ENCODE results near the gene JPH3. TPM values are rescaled to one million over a fixed set of nuclear protein-coding genes. Genes with fewer than 3 reads are reported as not detected.

JPH3 gene
- total RNA-seq, 4 donors from 2014 or later = not detected

GRCh38 chr16:87585442-87586200 is 16.7 kb upstream of the JPH3 start:
- no peak for ATAC-seq
- intact Hi-C loops (cut with DNase I; ENCODE audit: low total_unique reads) = no loop called here

GRCh38 chr16:87586201-87586782 is 16.0 kb upstream of the JPH3 start:
- intact Hi-C loops (cut with DNase I; ENCODE audit: low total_unique reads) (no loop called here), in situ Hi-C loops (cut with MboI; ENCODE audit: low sequenced_read_pairs in 4 of 4) (loop anchor here in 1 of 4 donors (10.0 kb wide), 1 partner anchor 189 kb away; no protein-coding TSS in a partner anchor)
- no peak overlapping the region for H3K4me3 ChIP-seq
- TF ChIP-seq POLR2A (IDR thresholded peaks at IDR 0.05) (no peak), CTCF (IDR thresholded peaks at IDR 0.05 in 4 of 5, conservative IDR thresholded peaks at IDR 0.05 in 1 of 5) (no peak)
- H3K36me3 ChIP-seq = no peaks in the 10 kb centered on the region
- H3K27me3 ChIP-seq = peaks cover 0 to 31% (median 10%) of the 10 kb centered on the region in 3 donors
- ATAC-seq (no peak), DNase-seq (no peak)
- H3K9me3 ChIP-seq = no peaks in the 10 kb centered on the region
- no peak overlapping the region for H3K27ac ChIP-seq
- peaks cover 8 to 18% of the 10 kb centered on the region in 2 donors for H3K4me1 ChIP-seq

More at GRCh38 chr16:87585442-87586200, 16.7 kb upstream of the JPH3 start:
- no peak for TF ChIP-seq CTCF (IDR thresholded peaks at IDR 0.05 in 4 of 5, conservative IDR thresholded peaks at IDR 0.05 in 1 of 5)
- TF ChIP-seq POLR2A (IDR thresholded peaks at IDR 0.05) = no peak
- in situ Hi-C loops (cut with MboI; ENCODE audit: low sequenced_read_pairs in 4 of 4) = loop anchor here in 1 of 4 donors (10.0 kb wide), 1 partner anchor 189 kb away; no protein-coding TSS in a partner anchor
- Histone ChIP-seq H3K4me3 (no peak overlapping the region), H3K4me1 (peaks cover 8 to 18% of the 10 kb centered on the region in 2 donors), H3K36me3 (no peaks in the 10 kb centered on the region), H3K9me3 (no peaks in the 10 kb centered on the region), H3K27me3 (peaks cover 0 to 31% (median 10%) of the 10 kb centered on the region in 3 donors), H3K27ac (no peak overlapping the region)
- no peak for DNase-seq

GRCh38 chr16:87587636-87588035 is 14.7 kb upstream of the JPH3 start:
- no peaks in the 10 kb centered on the region for H3K9me3 ChIP-seq
- H3K27me3 ChIP-seq = peaks cover 0 to 31% (median 10%) of the 10 kb centered on the region in 3 donors
- H3K36me3 ChIP-seq = no peaks in the 10 kb centered on the region
- intact Hi-C loops (cut with DNase I; ENCODE audit: low total_unique reads) = loop anchor here (1.0 kb wide), 1 partner anchor 49 kb away; no protein-coding TSS in a partner anchor
- no peak for TF ChIP-seq POLR2A (IDR thresholded peaks at IDR 0.05)
- no peak for TF ChIP-seq CTCF (IDR thresholded peaks at IDR 0.05 in 4 of 5, conservative IDR thresholded peaks at IDR 0.05 in 1 of 5)
- no peak overlapping the region for H3K4me3 ChIP-seq
- H3K27ac ChIP-seq = no peak overlapping the region
- peaks cover under 1 to 12% of the 10 kb centered on the region in 2 donors for H3K4me1 ChIP-seq
- in situ Hi-C loops (cut with MboI; ENCODE audit: low sequenced_read_pairs in 4 of 4) = loop anchor here in 1 of 4 donors (10.0 kb wide), 1 partner anchor 187 kb away; no protein-coding TSS in a partner anchor
- ATAC-seq (no peak), DNase-seq (no peak)

- peaks cover 0 to 7% of the 10 kb centered on the region in 2 donors for H3K4me1 ChIP-seq
- TF ChIP-seq POLR2A (IDR thresholded peaks at IDR 0.05) (no peak), CTCF (IDR thresholded peaks at IDR 0.05 in 4 of 5, conservative IDR thresholded peaks at IDR 0.05 in 1 of 5) (no peak)
- peaks cover 0 to 11% (median 7%) of the 10 kb centered on the region in 3 donors for H3K27me3 ChIP-seq
- H3K4me3 ChIP-seq = no peak overlapping the region
- no peaks in the 10 kb centered on the region for H3K9me3 ChIP-seq
- H3K36me3 ChIP-seq = no peaks in the 10 kb centered on the region
- ATAC-seq = no peak
- DNase-seq = no peak
- H3K27ac ChIP-seq = no peak overlapping the region
- in situ Hi-C loops (cut with MboI; ENCODE audit: low sequenced_read_pairs in 4 of 4) (no loop called here), intact Hi-C loops (cut with DNase I; ENCODE audit: low total_unique reads) (no loop called here)
These were observed 10.1 kb upstream of the JPH3 start for GRCh38 chr16:87592018-87592712.
